ENCODE measurements around the gene TICAM1. TPM values are rescaled to one million over a fixed set of nuclear protein-coding genes. Genes with fewer than 3 reads are reported as not detected.
"Not testable (repeated sequence)": the region's sequence is repeated elsewhere in the genome, so short reads cannot be mapped to it uniquely, and the experiment has no call there.

TICAM1 gene
- total RNA-seq, 1 experiment from 2014 or later: 9.9 TPM

DNA sequence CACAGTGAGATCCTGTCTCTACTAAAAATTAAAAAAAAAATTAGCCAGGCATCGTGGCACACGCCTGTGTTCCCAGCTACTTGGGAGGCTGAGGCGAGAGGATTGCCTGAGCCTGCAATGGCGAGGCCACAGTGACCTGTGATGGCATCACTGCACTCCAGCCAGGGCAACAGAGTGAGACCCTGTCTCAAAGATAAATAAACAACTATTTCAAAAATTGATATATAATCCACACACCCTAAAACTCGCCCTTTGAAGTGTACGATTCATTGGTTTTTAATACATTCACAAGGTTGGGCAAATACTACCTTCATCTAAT is 12.1 kb upstream of the TICAM1 start:
- TF ChIP-seq EZH2 (IDR thresholded peaks at IDR 0.05; ENCODE audit: low read depth) (no peak), CTCF (conservative IDR thresholded peaks at IDR 0.05) (no peak)
- no TSS peak for BruUV-seq (replicated peaks)
- POLR2A ChIA-PET (ENCODE audit: unreplicated experiment): no interaction called here

GRCh38 chr19:4839192-4839591 is 7.7 kb upstream of the TICAM1 start:
- intact Hi-C loops (cut with micrococcal nuclease; ENCODE audit: unreplicated experiment): no loop called here
- H4K20me1 ChIP-seq (ENCODE audit: insufficient read depth): no peaks in the 10 kb centered on the region
- no peaks in the 10 kb centered on the region for H3K36me3 ChIP-seq (ENCODE audit: low read depth)
- H3K9me2 ChIP-seq (ENCODE audit: insufficient read depth): no peaks in the 10 kb centered on the region
- no TSS peak for BruUV-seq (replicated peaks)
- POLR2A ChIA-PET (ENCODE audit: unreplicated experiment): no interaction called here
- no peaks in the 10 kb centered on the region for H3K27me3 ChIP-seq (ENCODE audit: insufficient read depth, low read depth)
- no peak overlapping the region for H3K4me2 ChIP-seq
- no peak overlapping the region for H3K27ac ChIP-seq
- no peaks in the 10 kb centered on the region for H3K79me2 ChIP-seq (ENCODE audit: low read depth)
- H3F3A ChIP-seq (ENCODE audit: insufficient read depth, low read depth): 0 out of 2 replicates have a peak, but pooled peaks cover 4% of the 10 kb centered on the region
- CTCF ChIA-PET: no interaction called here
- TF ChIP-seq CTCF (conservative IDR thresholded peaks at IDR 0.05) (no peak), EZH2 (IDR thresholded peaks at IDR 0.05; ENCODE audit: low read depth) (no peak)
- H3K4me1 ChIP-seq (replicated peaks; ENCODE audit: insufficient read depth): no peaks in the 10 kb centered on the region
- no peak overlapping the region for H3K4me3 ChIP-seq
- no peak overlapping the region for H2AFZ ChIP-seq
- no peaks in the 10 kb centered on the region for H3K9me3 ChIP-seq (ENCODE audit: insufficient read depth, low read depth)
- DNase-seq: no peak

More for the DNA sequence above, 12.1 kb upstream of the TICAM1 start:
- Histone ChIP-seq H3F3A (ENCODE audit: insufficient read depth, low read depth) (0 out of 2 replicates have a peak, but pooled peaks cover 2% of the 10 kb centered on the region), H3K79me2 (ENCODE audit: low read depth) (no peaks in the 10 kb centered on the region), H3K9me2 (ENCODE audit: insufficient read depth) (no peaks in the 10 kb centered on the region), H3K36me3 (ENCODE audit: low read depth) (no peaks in the 10 kb centered on the region), H3K9me3 (ENCODE audit: insufficient read depth, low read depth) (no peaks in the 10 kb centered on the region), H3K4me3 (no peak overlapping the region), H3K4me2 (no peak overlapping the region), H4K20me1 (ENCODE audit: insufficient read depth) (no peaks in the 10 kb centered on the region), H3K27me3 (ENCODE audit: insufficient read depth, low read depth) (no peaks in the 10 kb centered on the region), H3K4me1 (replicated peaks; ENCODE audit: insufficient read depth) (no peaks in the 10 kb centered on the region), H3K27ac (no peak overlapping the region), H2AFZ (no peak overlapping the region)
- no peak for DNase-seq
- intact Hi-C loops (cut with micrococcal nuclease; ENCODE audit: unreplicated experiment): no loop called here
- CTCF ChIA-PET: interaction anchor here (0.6 kb wide), 1 partner anchor 35 kb away, joined by 4 read pairs; no protein-coding TSS in a partner anchor

DNA sequence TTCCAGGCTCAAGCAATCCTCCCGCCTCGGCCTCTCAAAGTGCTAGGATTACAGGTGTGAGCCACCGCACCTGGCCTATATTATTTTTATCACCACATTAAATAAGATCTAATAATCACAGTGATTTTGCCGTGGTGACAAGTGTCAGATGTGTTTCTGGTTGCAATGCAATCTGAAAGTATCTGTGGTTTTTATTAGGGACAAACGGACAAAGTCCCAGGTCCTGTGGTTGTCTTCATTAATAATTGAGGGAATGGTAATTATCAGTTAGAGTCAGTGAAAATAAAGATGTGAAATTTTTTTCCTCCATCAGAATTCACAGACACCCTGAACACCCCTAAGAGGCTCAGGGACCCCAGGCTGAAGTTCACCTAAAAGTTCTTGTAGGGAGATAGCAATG is 1.3 kb upstream of the TICAM1 start:
- peaks cover 11% of the 10 kb centered on the region for H3K79me2 ChIP-seq (ENCODE audit: low read depth)
- no peaks in the 10 kb centered on the region for H4K20me1 ChIP-seq (ENCODE audit: insufficient read depth)
- no peaks in the 10 kb centered on the region for H3K9me3 ChIP-seq (ENCODE audit: insufficient read depth, low read depth)
- no TSS peak for BruUV-seq (replicated peaks)
- no peak overlapping the region for H3K4me3 ChIP-seq
- no peak overlapping the region for H2AFZ ChIP-seq
- DNase-seq: no peak
- H3F3A ChIP-seq (ENCODE audit: insufficient read depth, low read depth): peaks cover 7% of the 10 kb centered on the region
- H3K27ac ChIP-seq: no peak overlapping the region
- ChIA-PET CTCF (no interaction called here), POLR2A (ENCODE audit: unreplicated experiment) (no interaction called here)
- intact Hi-C loops (cut with micrococcal nuclease; ENCODE audit: unreplicated experiment): no loop called here
- no peak overlapping the region for H3K4me2 ChIP-seq
- no peaks in the 10 kb centered on the region for H3K9me2 ChIP-seq (ENCODE audit: insufficient read depth)
- no peaks in the 10 kb centered on the region for H3K36me3 ChIP-seq (ENCODE audit: low read depth)
- no peak for TF ChIP-seq CTCF (conservative IDR thresholded peaks at IDR 0.05)
- no peaks in the 10 kb centered on the region for H3K27me3 ChIP-seq (ENCODE audit: insufficient read depth, low read depth)
- H3K4me1 ChIP-seq (replicated peaks; ENCODE audit: insufficient read depth): no peaks in the 10 kb centered on the region

- POLR2A ChIA-PET (ENCODE audit: unreplicated experiment): not testable (repeated sequence)
These were observed 448 bp upstream of the TICAM1 start for GRCh38 chr19:4831979-4832340.

More at GRCh38 chr19:4831979-4832340, 448 bp upstream of the TICAM1 start:
- H3K36me3 ChIP-seq (ENCODE audit: low read depth); DNase-seq; H3K9me3 ChIP-seq (ENCODE audit: insufficient read depth, low read depth); intact Hi-C loops (cut with micrococcal nuclease; ENCODE audit: unreplicated experiment); CTCF ChIA-PET; H3F3A ChIP-seq (ENCODE audit: insufficient read depth, low read depth); H3K9me2 ChIP-seq (ENCODE audit: insufficient read depth); H3K4me1 ChIP-seq (replicated peaks; ENCODE audit: insufficient read depth); H4K20me1 ChIP-seq (ENCODE audit: insufficient read depth); H3K27me3 ChIP-seq (ENCODE audit: insufficient read depth, low read depth): not testable (repeated sequence)
- TSS peak; percentile 91 for BruUV-seq (replicated peaks)
- H2AFZ ChIP-seq: peak overlapping the region; percentile 85
- H3K27ac ChIP-seq: peak overlapping the region; percentile 54
- H3K79me2 ChIP-seq (ENCODE audit: low read depth): peaks cover 11% of the 10 kb centered on the region
- H3K4me2 ChIP-seq: peak overlapping the region; percentile 87
- H3K4me3 ChIP-seq: peak overlapping the region; percentile 81

Measured in PC-9 (cell line).